Measurements from ENCODE around the gene SPATA9. TPM values are rescaled to one million over a fixed set of nuclear protein-coding genes. Genes with fewer than 3 reads are reported as not detected.

The SPATA9 gene
- total and polyA plus RNA-seq, 9 of the 15 experiments (the other 6 are each of a cell fraction or from before 2014, with no cell fraction given): 0.16 to 5.5 (median 0.39) TPM; not detected in 3

DNA sequence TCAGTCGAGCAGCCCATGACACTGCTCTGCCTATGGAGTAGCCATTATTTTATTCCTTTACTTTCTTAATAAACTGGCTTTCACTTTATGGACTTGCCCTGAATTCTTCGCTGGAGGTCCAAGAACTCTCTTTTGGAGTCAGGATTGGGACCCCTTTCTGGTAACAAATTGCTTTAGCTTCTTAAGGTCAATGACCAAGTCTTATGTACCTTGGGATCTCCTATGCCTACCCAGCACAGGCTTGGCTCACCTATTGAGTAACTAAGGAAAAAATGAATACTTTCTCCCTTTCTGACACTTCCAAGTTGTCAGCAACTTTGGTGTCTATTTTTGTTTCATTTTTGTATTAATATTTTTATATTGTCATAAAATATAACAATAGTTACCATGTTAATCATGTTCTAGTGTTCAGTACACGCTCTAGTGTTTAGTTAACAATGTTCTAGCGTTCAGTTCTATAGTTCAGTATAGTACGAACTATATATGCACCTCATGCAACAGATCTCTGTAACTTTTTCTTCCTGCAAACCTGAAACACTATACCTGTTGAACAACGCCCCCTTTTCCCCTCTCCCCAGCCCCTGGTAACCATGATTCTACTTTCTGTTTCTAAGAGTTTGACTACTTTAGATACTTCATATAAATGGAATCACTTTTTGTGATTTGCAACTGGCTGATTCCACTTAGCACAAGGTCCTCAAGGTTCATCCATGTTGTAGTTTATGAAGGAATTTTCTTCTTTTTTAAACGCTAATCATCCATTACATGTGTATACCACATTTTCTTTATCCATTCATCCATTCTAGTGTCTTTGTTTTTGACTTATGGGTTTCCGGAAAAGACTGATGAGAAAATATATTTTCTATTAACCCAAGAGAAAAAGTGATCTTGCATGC lies 46.6 kb upstream of the SPATA9 start (continued):
- TF ChIP-seq, protein P1, sequence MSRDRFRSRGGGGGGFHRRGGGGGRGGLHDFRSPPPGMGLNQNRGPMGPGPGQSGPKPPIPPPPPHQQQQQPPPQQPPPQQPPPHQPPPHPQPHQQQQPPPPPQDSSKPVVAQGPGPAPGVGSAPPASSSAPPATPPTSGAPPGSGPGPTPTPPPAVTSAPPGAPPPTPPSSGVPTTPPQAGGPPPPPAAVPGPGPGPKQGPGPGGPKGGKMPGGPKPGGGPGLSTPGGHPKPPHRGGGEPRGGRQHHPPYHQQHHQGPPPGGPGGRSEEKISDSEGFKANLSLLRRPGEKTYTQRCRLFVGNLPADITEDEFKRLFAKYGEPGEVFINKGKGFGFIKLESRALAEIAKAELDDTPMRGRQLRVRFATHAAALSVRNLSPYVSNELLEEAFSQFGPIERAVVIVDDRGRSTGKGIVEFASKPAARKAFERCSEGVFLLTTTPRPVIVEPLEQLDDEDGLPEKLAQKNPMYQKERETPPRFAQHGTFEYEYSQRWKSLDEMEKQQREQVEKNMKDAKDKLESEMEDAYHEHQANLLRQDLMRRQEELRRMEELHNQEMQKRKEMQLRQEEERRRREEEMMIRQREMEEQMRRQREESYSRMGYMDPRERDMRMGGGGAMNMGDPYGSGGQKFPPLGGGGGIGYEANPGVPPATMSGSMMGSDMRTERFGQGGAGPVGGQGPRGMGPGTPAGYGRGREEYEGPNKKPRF (IDR thresholded peaks at IDR 0.05; ENCODE audit: low read depth, low read length): no peak
- TF ChIP-seq ZNF586 (CRISPR knock-in tag; conservative IDR thresholded peaks at IDR 0.05): no peak; the same call in 1 of the 2 replicates
- TF ChIP-seq, protein P2, sequence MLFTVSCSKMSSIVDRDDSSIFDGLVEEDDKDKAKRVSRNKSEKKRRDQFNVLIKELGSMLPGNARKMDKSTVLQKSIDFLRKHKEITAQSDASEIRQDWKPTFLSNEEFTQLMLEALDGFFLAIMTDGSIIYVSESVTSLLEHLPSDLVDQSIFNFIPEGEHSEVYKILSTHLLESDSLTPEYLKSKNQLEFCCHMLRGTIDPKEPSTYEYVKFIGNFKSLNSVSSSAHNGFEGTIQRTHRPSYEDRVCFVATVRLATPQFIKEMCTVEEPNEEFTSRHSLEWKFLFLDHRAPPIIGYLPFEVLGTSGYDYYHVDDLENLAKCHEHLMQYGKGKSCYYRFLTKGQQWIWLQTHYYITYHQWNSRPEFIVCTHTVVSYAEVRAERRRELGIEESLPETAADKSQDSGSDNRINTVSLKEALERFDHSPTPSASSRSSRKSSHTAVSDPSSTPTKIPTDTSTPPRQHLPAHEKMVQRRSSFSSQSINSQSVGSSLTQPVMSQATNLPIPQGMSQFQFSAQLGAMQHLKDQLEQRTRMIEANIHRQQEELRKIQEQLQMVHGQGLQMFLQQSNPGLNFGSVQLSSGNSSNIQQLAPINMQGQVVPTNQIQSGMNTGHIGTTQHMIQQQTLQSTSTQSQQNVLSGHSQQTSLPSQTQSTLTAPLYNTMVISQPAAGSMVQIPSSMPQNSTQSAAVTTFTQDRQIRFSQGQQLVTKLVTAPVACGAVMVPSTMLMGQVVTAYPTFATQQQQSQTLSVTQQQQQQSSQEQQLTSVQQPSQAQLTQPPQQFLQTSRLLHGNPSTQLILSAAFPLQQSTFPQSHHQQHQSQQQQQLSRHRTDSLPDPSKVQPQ (CRISPR knock-in tag; IDR thresholded peaks at IDR 0.05; ENCODE audit: borderline replicate concordance): no peak
- TF ChIP-seq CREBBP (IDR thresholded peaks at IDR 0.05; ENCODE audit: low read depth, low read length): no peak
- no peak for TF ChIP-seq PTRF (tag; IDR thresholded peaks at IDR 0.05)
- TF ChIP-seq SNIP1 (IDR thresholded peaks at IDR 0.05; ENCODE audit: low read depth): peak; percentile 41; the same call in 1 of the 2 replicates
- TF ChIP-seq HOXB6 (CRISPR knock-in tag; IDR thresholded peaks at IDR 0.05; ENCODE audit: borderline replicate concordance): no peak
- TF ChIP-seq SIRT6 (IDR thresholded peaks at IDR 0.05; ENCODE audit: low read depth, low read length): peak; percentile 70
- TF ChIP-seq, protein P3, sequence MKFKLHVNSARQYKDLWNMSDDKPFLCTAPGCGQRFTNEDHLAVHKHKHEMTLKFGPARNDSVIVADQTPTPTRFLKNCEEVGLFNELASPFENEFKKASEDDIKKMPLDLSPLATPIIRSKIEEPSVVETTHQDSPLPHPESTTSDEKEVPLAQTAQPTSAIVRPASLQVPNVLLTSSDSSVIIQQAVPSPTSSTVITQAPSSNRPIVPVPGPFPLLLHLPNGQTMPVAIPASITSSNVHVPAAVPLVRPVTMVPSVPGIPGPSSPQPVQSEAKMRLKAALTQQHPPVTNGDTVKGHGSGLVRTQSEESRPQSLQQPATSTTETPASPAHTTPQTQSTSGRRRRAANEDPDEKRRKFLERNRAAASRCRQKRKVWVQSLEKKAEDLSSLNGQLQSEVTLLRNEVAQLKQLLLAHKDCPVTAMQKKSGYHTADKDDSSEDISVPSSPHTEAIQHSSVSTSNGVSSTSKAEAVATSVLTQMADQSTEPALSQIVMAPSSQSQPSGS (CRISPR knock-in tag; IDR thresholded peaks at IDR 0.05): no peak
- no peak for TF ChIP-seq JUNB (CRISPR knock-in tag; conservative IDR thresholded peaks at IDR 0.05)
- peak; percentile 47 for TF ChIP-seq STAT5A (IDR thresholded peaks at IDR 0.05; ENCODE audit: borderline replicate concordance, low read length)
- TF ChIP-seq ZMIZ1 (IDR thresholded peaks at IDR 0.05; ENCODE audit: low read depth in 2 of 2, low read length in 2 of 2): peak in 1 of 2 experiments; percentile 71; a peak in 2 of 4 replicates
- TF ChIP-seq, protein P4, sequence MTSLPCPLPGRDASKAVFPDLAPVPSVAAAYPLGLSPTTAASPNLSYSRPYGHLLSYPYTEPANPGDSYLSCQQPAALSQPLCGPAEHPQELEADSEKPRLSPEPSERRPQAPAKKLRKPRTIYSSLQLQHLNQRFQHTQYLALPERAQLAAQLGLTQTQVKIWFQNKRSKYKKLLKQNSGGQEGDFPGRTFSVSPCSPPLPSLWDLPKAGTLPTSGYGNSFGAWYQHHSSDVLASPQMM (CRISPR knock-in tag; IDR thresholded peaks at IDR 0.05): no peak
- no peak for TF ChIP-seq ZNF3 (CRISPR knock-in tag; IDR thresholded peaks at IDR 0.05)
- no peak for TF ChIP-seq POLR3A (IDR thresholded peaks at IDR 0.05; ENCODE audit: borderline replicate concordance, extremely low read depth, insufficient read depth, insufficient read length)
- TF ChIP-seq SMARCE1 (IDR thresholded peaks at IDR 0.05): no peak
- TF ChIP-seq POLR2A (conservative IDR thresholded peaks at IDR 0.05): peak; percentile 100
